DND-41 (cell line): ENCODE results near the gene LCE2C.
"Not testable (repeated sequence)": the region's sequence is repeated elsewhere in the genome, so short reads cannot be mapped to it uniquely, and the experiment has no call there.

Experiments used
- ATAC-seq: fragments of 200-7000 bp; cut with Tn5 transposase; 3 replicates; pipeline ENCODE4 v1.9.1; 2021; ENCODE audit warnings: low read depth; ENCODE audit not compliant: insufficient read depth
- DNase-seq: peaks from one replicate; pipeline ENCODE4 v3.0.0-alpha.2; 2020
- H2AFZ ChIP-seq: 2 replicates; pipeline ENCODE4 v1.6.0; 2012; ENCODE audit warnings: low read depth, low read length
- H3K27ac ChIP-seq: 2 replicates; pipeline ENCODE4 v1.5.1; 2012; ENCODE audit warnings: low read length, inconsistent platforms
- H3K27me3 ChIP-seq: fragments of 200-600 bp; sonication (generic); 2 replicates; pipeline ENCODE4 v1.6.0; 2012; ENCODE audit warnings: low read length, mild to moderate bottlenecking, inconsistent platforms; ENCODE audit not compliant: insufficient read depth, poor library complexity
- H3K36me3 ChIP-seq: 2 replicates; pipeline ENCODE4 v1.5.1; 2012; ENCODE audit warnings: low read length, inconsistent platforms; ENCODE audit not compliant: insufficient read depth
- H3K4me1 ChIP-seq: 2 replicates; pipeline ENCODE4 v1.5.1; 2012; ENCODE audit warnings: mild to moderate bottlenecking, low read length; ENCODE audit not compliant: insufficient read depth
- H3K4me2 ChIP-seq: 2 replicates; pipeline ENCODE4 v1.6.0; 2012; ENCODE audit warnings: mild to moderate bottlenecking, moderate library complexity, low read length, inconsistent platforms; ENCODE audit not compliant: insufficient read depth
- H3K4me3 ChIP-seq, 2 experiments: fragments of 200-600 bp in 1 of 2; shearing (Covaris generic) in 1 of 2; 2 replicates each; pipeline ENCODE4 v1.5.1; 2012 to 2016; ENCODE audit warnings: inconsistent platforms in 2 of 2, low read length in 2 of 2, mild to moderate bottlenecking in 2 of 2, low read depth in 1 of 2, moderate library complexity in 1 of 2
- H3K79me2 ChIP-seq: 2 replicates; pipeline ENCODE4 v1.6.0; 2012; ENCODE audit warnings: low read length, inconsistent platforms; ENCODE audit not compliant: insufficient read depth
- H3K9ac ChIP-seq: 2 replicates; pipeline ENCODE4 v1.6.0; 2012; ENCODE audit warnings: low read depth, mild to moderate bottlenecking, inconsistent platforms, low read length, moderate library complexity
- H3K9me3 ChIP-seq: 2 replicates; pipeline ENCODE4 v1.5.1; 2012; ENCODE audit warnings: low read length, moderate library complexity, mild to moderate bottlenecking, inconsistent platforms; ENCODE audit not compliant: insufficient read depth, severe bottlenecking
- H4K20me1 ChIP-seq: 2 replicates; pipeline ENCODE4 v1.6.0; 2012; ENCODE audit warnings: low read length; ENCODE audit not compliant: insufficient read depth
- CTCF ChIP-seq: IDR thresholded peaks from 2 replicates; pipeline ENCODE4 v1.5.1; 2012; ENCODE audit warnings: borderline replicate concordance, low read length, moderate library complexity, mild to moderate bottlenecking; ENCODE audit not compliant: poor library complexity, severe bottlenecking; ENCODE audit errors: extremely low read depth
- EZH2 ChIP-seq: IDR thresholded peaks from 3 replicates; pipeline ENCODE4 v1.6.1; 2012; ENCODE audit warnings: borderline replicate concordance, low read depth, mild to moderate bottlenecking, moderate library complexity, low read length, inconsistent platforms; ENCODE audit not compliant: severe bottlenecking

The LCE2C gene

GRCh38 chr1:152683846-152684245 is 8.8 kb downstream of the LCE2C start:
- H3K4me3 ChIP-seq, result no peak overlapping the region
- no peak overlapping the region for H3K9ac ChIP-seq
- no peak overlapping the region for H3K27ac ChIP-seq
- H3K36me3 ChIP-seq, result no peaks in the 10 kb centered on the region
- ATAC-seq (no peak), DNase-seq (no peak)
- H3K4me1 ChIP-seq, result no peaks in the 10 kb centered on the region
- H3K9me3 ChIP-seq, result no peaks in the 10 kb centered on the region
- TF ChIP-seq EZH2, result no peak
- TF ChIP-seq CTCF, result no peak
- no peak overlapping the region for H3K4me2 ChIP-seq
- H3K79me2 ChIP-seq, result no peaks in the 10 kb centered on the region
- no peaks in the 10 kb centered on the region for H4K20me1 ChIP-seq
- peaks cover 12% of the 10 kb centered on the region for H3K27me3 ChIP-seq
- no peak overlapping the region for H2AFZ ChIP-seq

DNA sequence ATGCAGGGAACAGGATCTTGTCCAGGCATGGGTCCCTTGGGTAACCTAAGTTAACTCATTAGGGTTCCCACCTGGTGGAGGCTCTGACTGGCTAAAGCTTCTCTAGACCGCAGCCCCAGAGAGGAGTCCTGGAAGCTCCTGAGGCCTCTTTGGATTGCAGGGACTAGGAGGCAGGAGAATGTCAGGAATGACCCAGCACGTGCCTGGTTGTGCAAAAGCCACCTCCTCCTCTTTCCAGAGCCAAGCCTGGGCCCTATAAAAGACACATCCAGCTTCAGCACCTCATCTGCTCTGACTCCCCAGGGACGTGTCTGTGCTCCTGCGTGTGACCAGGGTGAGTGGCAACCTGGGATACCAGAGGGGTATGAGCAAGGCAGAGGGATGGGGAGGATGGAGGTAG is 10.7 kb downstream of the LCE2C start, which contains the start of gene LCE2B:
Gene LCE2B, plus strand, starts transcription at position 301 of the 400 bp plus-strand sequence. CDS start 721 bp downstream, outside the sequence.
- not testable (repeated sequence) for H4K20me1 ChIP-seq, H3K9me3 ChIP-seq, H3K4me2 ChIP-seq, H3K79me2 ChIP-seq, H3K4me3 ChIP-seq, H2AFZ ChIP-seq, H3K4me1 ChIP-seq, DNase-seq, ATAC-seq, H3K27ac ChIP-seq, H3K9ac ChIP-seq, H3K36me3 ChIP-seq, H3K27me3 ChIP-seq

DNA sequence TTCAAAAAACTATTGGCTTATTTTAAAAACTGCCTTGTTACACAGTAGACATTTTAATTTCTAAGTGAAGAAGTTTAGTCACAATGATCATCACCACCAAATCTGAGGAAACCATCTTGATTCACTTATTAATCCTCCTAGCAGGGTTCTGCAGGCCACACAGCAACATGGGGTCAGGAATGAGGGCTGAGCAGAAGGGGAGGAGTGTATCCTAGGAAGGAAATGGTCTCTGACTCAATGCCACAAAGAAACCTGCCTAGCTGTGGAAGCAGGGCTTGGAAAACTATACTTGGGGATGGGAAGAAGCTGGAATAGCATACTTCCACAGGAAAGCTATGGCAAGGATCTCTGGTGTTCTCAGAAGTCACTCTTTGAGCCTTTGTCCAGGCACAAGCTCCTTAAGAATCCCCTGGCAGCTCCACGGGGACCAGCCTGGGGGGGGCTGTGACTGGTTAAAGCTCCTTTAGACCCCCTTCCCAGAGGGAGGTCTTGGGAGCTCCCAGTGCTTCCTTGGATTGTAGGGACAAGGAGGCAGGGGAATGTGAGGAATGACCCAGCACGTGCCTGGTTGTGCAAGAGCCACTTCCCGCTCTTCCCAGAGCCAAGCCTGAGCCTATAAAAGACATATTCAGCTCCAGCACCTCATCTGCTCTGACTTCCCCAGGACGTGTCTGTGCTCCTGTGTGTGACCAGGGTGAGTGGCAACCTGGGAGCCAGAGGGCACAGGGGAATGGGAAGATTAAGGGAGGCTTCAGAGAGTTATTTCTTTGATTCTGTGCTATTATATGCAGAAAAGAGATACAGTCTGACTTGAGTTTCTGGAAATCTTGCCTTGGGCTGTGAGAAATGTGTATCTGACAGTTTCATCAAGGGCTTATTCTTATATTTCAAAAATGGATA is 22.9 kb downstream of the LCE2C start, which contains the start of gene LCE2A:
Gene LCE2A, plus strand, starts transcription at position 645 of the 900 bp plus-strand sequence. CDS start 557 bp downstream, outside the sequence.
- Histone ChIP-seq H3K9ac (no peak within 1 kb of the TSS), H3K27ac (no peak within 1 kb of the TSS), H3K4me3 (no peak within 1 kb of the TSS), H3K27me3 (peaks cover 5% of the 10 kb centered on the region), H3K4me2 (no peak within 1 kb of the TSS), H3K79me2 (no peaks in the 10 kb centered on the region), H3K36me3 (no peaks in the 10 kb centered on the region), H4K20me1 (no peaks in the 10 kb centered on the region), H2AFZ (no peak within 1 kb of the TSS), H3K4me1 (no peaks in the 10 kb centered on the region), H3K9me3 (no peaks in the 10 kb centered on the region)
- ATAC-seq (no peak), DNase-seq (no peak)
- TF ChIP-seq CTCF, result no peak
- TF ChIP-seq EZH2, result no peak

DNA sequence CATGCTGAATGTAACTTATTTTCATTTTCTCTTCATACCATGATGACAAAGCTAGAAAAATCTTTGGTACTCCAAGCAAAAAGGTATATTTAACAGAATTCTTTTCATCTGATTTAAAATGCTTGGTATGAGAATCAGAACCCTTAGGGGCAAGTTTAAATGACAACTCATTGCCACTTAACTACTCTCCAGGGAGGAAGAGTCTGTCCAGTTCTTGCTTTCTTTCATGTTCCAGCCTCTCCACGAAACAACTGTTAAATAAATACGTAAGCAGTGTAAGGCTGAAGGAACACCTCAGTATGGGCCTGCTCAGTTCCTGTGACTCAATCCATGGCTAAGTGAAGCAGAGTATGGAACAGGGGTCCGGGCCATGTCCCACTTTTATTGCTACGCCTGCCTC is 24.7 kb downstream of the LCE2C start:
- no peak for TF ChIP-seq CTCF
- Histone ChIP-seq H3K27ac (no peak overlapping the region), H3K9me3 (no peaks in the 10 kb centered on the region), H3K9ac (no peak overlapping the region), H2AFZ (no peak overlapping the region), H3K27me3 (peaks cover 8% of the 10 kb centered on the region), H3K36me3 (no peaks in the 10 kb centered on the region), H3K4me2 (no peak overlapping the region), H3K79me2 (no peaks in the 10 kb centered on the region), H3K4me3 (no peak overlapping the region), H4K20me1 (no peaks in the 10 kb centered on the region), H3K4me1 (no peaks in the 10 kb centered on the region)
- DNase-seq (no peak), ATAC-seq (no peak)
